B cell (primary cell): Measurements from ENCODE around the gene EHD1. TPM values are rescaled to one million over a fixed set of nuclear protein-coding genes. Genes with fewer than 3 reads are reported as not detected.

ENCODE experiments used
- ATAC-seq: fragments of 200-7000 bp; cut with Tn5 transposase; one replicate; pipeline ENCODE4 v1.10.0; 2021; ENCODE audit warnings: low read depth, mild to moderate bottlenecking, moderate number of reproducible peaks, moderate library complexity
- CTCF ChIA-PET: fragments of 350-600 bp; sonication (Branson Sonifier 250); formaldehyde crosslinking; loops from one replicate; lab custom pipeline; 2021; ENCODE audit warnings: antibody characterized with exemption, inconsistent platforms; lab: Charles Lee
- POLR2A ChIA-PET: fragments of 350-600 bp; sonication (Branson Sonifier 250); formaldehyde crosslinking; loops from one replicate; lab custom pipeline; 2021; ENCODE audit warnings: antibody characterized with exemption; lab: Charles Lee
- DNase-seq: peaks from one replicate; pipeline ENCODE4 v3.0.0; 2013
- H2AFZ ChIP-seq: 2 replicates; pipeline ENCODE4 v1.6.1; 2012; ENCODE audit warnings: mild to moderate bottlenecking, low read depth, low read length; ENCODE audit not compliant: insufficient read depth, poor library complexity, severe bottlenecking
- H3K27ac ChIP-seq, 2 donors: 1 replicate in 1 of 2; 2 replicates in 1 of 2; pipeline ENCODE4 v1.5.1; 2012 to 2013; ENCODE audit warnings: low read length in 2 of 2, mild to moderate bottlenecking in 2 of 2, moderate library complexity in 1 of 2
- H3K27me3 ChIP-seq, 4 experiments: fragments of 200-600 bp in 1 of 4; sonication (generic) in 1 of 4; replicated peaks in 1 of 4; 1 replicate in 2 of 4; 2 replicates in 2 of 4; pipeline versions ENCODE4 v1.6.1 to v1.7.0; 2013 to 2016; ENCODE audit warnings: low read length in 3 of 4, mild to moderate bottlenecking in 2 of 4, mixed read lengths in 1 of 4, moderate library complexity in 1 of 4; ENCODE audit not compliant: insufficient read depth in 4 of 4, control insufficient read depth in 3 of 4; ENCODE audit errors: control extremely low read depth in 1 of 4
- H3K36me3 ChIP-seq, 2 experiments: replicated peaks in 1 of 2; 1 replicate in 1 of 2; 2 replicates in 1 of 2; pipeline versions ENCODE4 v1.6.1 to v1.7.1; 2013; ENCODE audit warnings: low read length in 1 of 2; ENCODE audit not compliant: insufficient read depth in 2 of 2, control insufficient read depth in 1 of 2; ENCODE audit errors: control extremely low read depth in 1 of 2, extremely low read depth in 1 of 2
- H3K4me1 ChIP-seq, 2 donors: fragments of 200-600 bp in 1 of 2; sonication (generic) in 1 of 2; 1 replicate in 1 of 2; 2 replicates in 1 of 2; pipeline versions ENCODE4 v1.5.1 to v1.6.1; 2013 to 2017; ENCODE audit warnings: low read length in 2 of 2; ENCODE audit not compliant: control insufficient read depth in 2 of 2, insufficient read depth in 2 of 2
- H3K4me2 ChIP-seq: replicated peaks from 2 replicates; pipeline ENCODE3; 2012; ENCODE audit warnings: mild to moderate bottlenecking, low read depth, low read length; ENCODE audit not compliant: poor library complexity, severe bottlenecking
- H3K4me3 ChIP-seq, 5 experiments: fragments of 200-600 bp in 1 of 5; sonication (generic) in 1 of 5; 1 replicate in 3 of 5; 2 replicates in 2 of 5; pipeline versions ENCODE4 v1.5.1 to v1.7.0; 2011 to 2016; ENCODE audit warnings: low read length in 4 of 5, mild to moderate bottlenecking in 4 of 5, low read depth in 2 of 5, control low read depth in 1 of 5, moderate library complexity in 1 of 5; ENCODE audit not compliant: insufficient read depth in 1 of 5; ENCODE audit errors: control extremely low read depth in 1 of 5, extremely low read depth in 1 of 5
- H3K79me2 ChIP-seq: fragments of 200-600 bp; sonication (generic); one replicate; pipeline ENCODE4 v1.6.0; 2016; ENCODE audit warnings: low read length; ENCODE audit not compliant: control insufficient read depth, insufficient read depth
- H3K9ac ChIP-seq: fragments of 200-600 bp; sonication (generic); 2 replicates; pipeline ENCODE4 v1.6.1; 2017; ENCODE audit warnings: mild to moderate bottlenecking, low read length, moderate library complexity
- H3K9me3 ChIP-seq, 3 donors: one replicate each; pipeline versions ENCODE4 v1.6.1 to v1.7.1; 2013; ENCODE audit warnings: low read length in 2 of 3; ENCODE audit not compliant: control insufficient read depth in 2 of 3, insufficient read depth in 1 of 3; ENCODE audit errors: control extremely low read depth in 1 of 3
- H4K20me1 ChIP-seq: 2 replicates; pipeline ENCODE4 v1.6.0; 2012; ENCODE audit warnings: mild to moderate bottlenecking, low read length; ENCODE audit not compliant: insufficient read depth, control insufficient read depth, poor library complexity, severe bottlenecking
- H3K27ac Mint-ChIP-seq: one replicate; pipeline ENCODE4 v1.8.0; 2021; ENCODE audit warnings: mixed read lengths
- H3K27me3 Mint-ChIP-seq: one replicate; pipeline ENCODE4 v1.8.0; 2021; ENCODE audit warnings: mixed read lengths
- H3K4me1 Mint-ChIP-seq: one replicate; pipeline ENCODE4 v1.8.0; 2021; ENCODE audit warnings: mixed read lengths
- H3K4me3 Mint-ChIP-seq: one replicate; pipeline ENCODE4 v1.8.0; 2021; ENCODE audit warnings: mixed read lengths
- H3K9me3 Mint-ChIP-seq: one replicate; pipeline ENCODE4 v1.8.0; 2022; ENCODE audit warnings: mixed read lengths; ENCODE audit not compliant: insufficient read depth
- EZH2 ChIP-seq: IDR thresholded peaks from 2 replicates; pipeline ENCODE4 v1.6.1; 2012; ENCODE audit warnings: borderline replicate concordance, low read depth, mild to moderate bottlenecking, moderate library complexity, low read length; ENCODE audit not compliant: insufficient read depth, poor library complexity, severe bottlenecking
- WGBS: methylation state at CpG from one replicate; pipeline ENCODE4 v1.1.5; 2013; ENCODE audit warnings: missing lambda C conversion rate; ENCODE audit not compliant: insufficient coverage; 5-methylcytosine and 5-hydroxymethylcytosine counted together
- intact Hi-C: fragments of 100-400 bp; cut with micrococcal nuclease; formaldehyde crosslinking; loops from one replicate; pipeline ENCODE4 v1.10.0; 2022
- polyA plus RNA-seq: library from polyadenylated mRNA; depleted of rRNA; stranded (reverse); fragments of >200 nt; gene quantifications from 2 replicates; pipeline ENCODE4 v1.2.3, GENCODE V29; 2012
- total RNA-seq, 2 donors: library from RNA; stranded (reverse); fragments of 120-200 nt in 1 of 2; gene quantifications; 1 replicate in 1 of 2; 2 replicates in 1 of 2; pipeline versions ENCODE4 v1.2.3 to v1.2.4, GENCODE V29; 2013 to 2022
- TF ChIP-seq, protein P1 (sequence below): fragments of 200-600 bp; IDR thresholded peaks from one replicate; pipeline ENCODE4 v1.8.0; 2022; ENCODE audit warnings: antibody characterized with exemption, mild to moderate bottlenecking

Gene EHD1
- total and polyA plus RNA-seq, 2 donors (not counting 1 experiment from before 2014, with no cell fraction given): 208 to 280 TPM

DNA sequence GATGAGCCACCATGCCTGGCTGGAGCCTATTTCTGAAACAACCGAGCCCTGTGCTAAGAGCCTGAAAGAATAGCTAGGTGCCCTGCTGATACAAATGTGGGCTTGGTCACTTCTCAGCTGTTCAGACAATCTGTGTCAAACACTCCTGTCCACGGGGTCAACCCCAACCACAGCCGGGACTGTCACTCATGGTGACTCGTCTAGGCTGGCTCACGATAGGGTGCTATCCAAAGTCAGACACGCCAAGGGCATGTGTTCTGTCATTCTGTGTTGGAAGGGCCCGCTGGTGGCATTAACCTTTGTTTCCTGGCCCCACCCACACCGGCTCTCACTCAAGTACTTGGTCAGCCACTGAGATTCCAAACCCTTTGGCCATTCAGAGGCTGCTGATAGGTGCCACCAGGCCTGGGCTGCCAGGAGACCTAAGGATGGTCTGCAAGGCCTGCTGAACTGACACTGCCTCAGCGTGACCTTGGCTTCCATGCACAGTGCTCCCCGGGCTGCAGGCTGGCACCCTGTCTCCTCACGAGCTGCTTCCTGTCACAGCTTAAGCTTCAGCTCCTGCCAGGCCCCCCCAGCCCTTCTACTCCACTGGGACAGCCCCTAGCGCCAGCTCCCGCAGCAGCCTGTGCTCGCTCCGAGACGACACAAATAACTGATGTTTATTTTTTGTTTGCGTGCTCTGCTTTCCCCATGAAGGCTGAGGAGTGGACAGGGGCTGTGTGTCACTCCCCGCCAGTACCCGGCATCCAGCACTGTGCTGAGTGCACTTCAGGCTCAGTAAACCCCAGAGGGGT is 19.8 kb downstream of the EHD1 start:
- peaks cover 97 to 100% of the 10 kb centered on the region in 2 donors for H3K4me1 ChIP-seq
- Mint-ChIP-seq H3K27ac (peak overlapping the region; percentile 95), H3K4me3 (peak overlapping the region; percentile 81), H3K4me1 (peaks cover 84% of the 10 kb centered on the region), H3K27me3 (no peaks in the 10 kb centered on the region), H3K9me3 (no peaks in the 10 kb centered on the region)
- peaks cover 0 to 63% of the 10 kb centered on the region in 2 experiments for H3K36me3 ChIP-seq
- ATAC-seq (peak; percentile 57), DNase-seq (peak; percentile 72)
- peak overlapping the region in 4 of 5 experiments; percentile 7 to 43 (median 17) for H3K4me3 ChIP-seq
- no peak for TF ChIP-seq EZH2
- TF ChIP-seq, protein P1, sequence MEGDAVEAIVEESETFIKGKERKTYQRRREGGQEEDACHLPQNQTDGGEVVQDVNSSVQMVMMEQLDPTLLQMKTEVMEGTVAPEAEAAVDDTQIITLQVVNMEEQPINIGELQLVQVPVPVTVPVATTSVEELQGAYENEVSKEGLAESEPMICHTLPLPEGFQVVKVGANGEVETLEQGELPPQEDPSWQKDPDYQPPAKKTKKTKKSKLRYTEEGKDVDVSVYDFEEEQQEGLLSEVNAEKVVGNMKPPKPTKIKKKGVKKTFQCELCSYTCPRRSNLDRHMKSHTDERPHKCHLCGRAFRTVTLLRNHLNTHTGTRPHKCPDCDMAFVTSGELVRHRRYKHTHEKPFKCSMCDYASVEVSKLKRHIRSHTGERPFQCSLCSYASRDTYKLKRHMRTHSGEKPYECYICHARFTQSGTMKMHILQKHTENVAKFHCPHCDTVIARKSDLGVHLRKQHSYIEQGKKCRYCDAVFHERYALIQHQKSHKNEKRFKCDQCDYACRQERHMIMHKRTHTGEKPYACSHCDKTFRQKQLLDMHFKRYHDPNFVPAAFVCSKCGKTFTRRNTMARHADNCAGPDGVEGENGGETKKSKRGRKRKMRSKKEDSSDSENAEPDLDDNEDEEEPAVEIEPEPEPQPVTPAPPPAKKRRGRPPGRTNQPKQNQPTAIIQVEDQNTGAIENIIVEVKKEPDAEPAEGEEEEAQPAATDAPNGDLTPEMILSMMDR: no peak
- peak overlapping the region; percentile 51 for H3K9ac ChIP-seq
- ChIA-PET POLR2A (interaction anchor here (0.8 to 3.0 kb wide), 10 partner anchors 8 to 138 kb away, joined by 3 to 20 read pairs (median 4); partner anchors contain the start of genes ATG2A, BATF2, EHD1 and RASGRP2), CTCF (interaction anchor here (0.6 to 29.2 kb wide), 5 partner anchors 8 to 651 kb away, joined by 3 to 1254 read pairs (median 19); partner anchors contain the start of genes CDC42BPG and EHD1)
- H3K27ac ChIP-seq: peak overlapping the region; percentile 72 to 86
- H4K20me1 ChIP-seq: peaks cover 24% of the 10 kb centered on the region
- peak overlapping the region; percentile 76 for H3K4me2 ChIP-seq
- H3K79me2 ChIP-seq: peaks cover 95% of the 10 kb centered on the region
- 32% methylated on average over 15 of the region's 19 CpGs for WGBS
- no peaks in the 10 kb centered on the region for H3K27me3 ChIP-seq
- H2AFZ ChIP-seq: no peak overlapping the region
- intact Hi-C loops: loop anchor here (1.0 kb wide), 1 partner anchor 7 kb away; no protein-coding TSS in a partner anchor
- peaks cover 0 to 4% (median 0%) of the 10 kb centered on the region in 3 donors for H3K9me3 ChIP-seq
